Measurements from ENCODE around the gene C12orf75. TPM values are rescaled to one million over a fixed set of nuclear protein-coding genes. Genes with fewer than 3 reads are reported as not detected.

Gene C12orf75
- total and polyA plus RNA-seq, 2 of the 13 experiments (the other 11 are each of a cell fraction or from before 2014, with no cell fraction given): 16.1 to 19.8 TPM

DNA sequence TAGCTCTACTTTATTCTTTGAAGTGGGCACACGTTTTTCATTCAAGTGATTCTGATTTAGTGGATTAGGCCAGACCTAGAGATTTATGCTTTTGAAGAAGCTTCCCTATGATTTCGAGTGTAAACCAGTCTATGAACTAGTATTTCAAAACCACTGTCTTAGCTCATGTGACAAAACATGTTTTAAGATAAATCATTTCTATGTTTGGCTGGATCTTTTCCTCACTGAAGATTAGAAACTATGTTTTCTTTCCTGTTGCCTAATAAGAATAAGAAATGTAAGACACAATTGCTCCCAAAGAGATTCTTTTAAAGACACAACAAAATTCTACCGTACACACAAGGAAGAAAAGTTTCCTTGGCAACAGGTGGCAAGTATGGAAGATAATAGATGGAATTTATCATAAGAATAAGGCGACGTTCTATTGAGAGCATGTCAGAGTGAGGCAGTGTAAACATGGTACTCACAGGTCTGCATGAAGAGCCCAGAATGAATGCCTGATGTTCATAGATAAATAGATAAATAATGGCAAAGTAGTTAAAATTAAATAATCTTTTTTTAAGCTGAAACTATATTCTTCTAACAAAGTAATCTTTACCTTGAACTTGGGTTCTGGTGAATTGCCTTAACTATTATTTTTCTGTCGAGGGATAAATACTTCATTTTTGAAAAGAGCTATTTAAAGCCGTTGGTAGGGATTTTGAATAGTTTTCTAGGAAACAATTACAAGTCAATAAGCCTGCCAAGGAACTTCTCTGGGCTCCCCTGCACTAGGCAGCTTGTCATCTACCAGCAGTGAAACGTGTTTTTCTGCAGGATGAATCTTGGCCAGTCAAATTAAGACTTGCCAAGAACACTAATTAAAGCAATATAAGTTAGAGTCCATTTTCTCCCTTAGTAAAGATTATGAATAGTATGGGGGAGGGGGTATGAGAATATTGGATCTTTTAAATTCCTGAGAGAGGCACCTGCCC, 34.1 kb upstream of the C12orf75 start:
- Histone ChIP-seq H3K27ac (ENCODE audit: extremely low read length, insufficient read depth, low read length) (no peak overlapping the region), H3K27me3 (ENCODE audit: control insufficient read depth in 1 of 2, insufficient read depth in 2 of 2, low read length in 2 of 2) (0 out of 5 replicates have a peak, but pooled peaks cover 0 to 1% of the 10 kb centered on the region in 2 experiments), H3K36me3 (replicated peaks in 1 of 2; ENCODE audit: control insufficient read depth in 1 of 2, insufficient read depth in 2 of 2, low read length in 2 of 2) (no peaks in the 10 kb centered on the region), H4K20me1 (ENCODE audit: insufficient read depth, low read length) (no peaks in the 10 kb centered on the region), H2AFZ (ENCODE audit: low read length) (no peak overlapping the region), H3K9me3 (ENCODE audit: low read length) (no peaks in the 10 kb centered on the region; the same call in 1 of the 2 replicates), H3K4me2 (ENCODE audit: low read depth, low read length) (no peak overlapping the region), H3K9ac (ENCODE audit: insufficient read depth, low read depth, low read length) (no peak overlapping the region), H3K79me2 (ENCODE audit: insufficient read depth, low read length) (no peaks in the 10 kb centered on the region), H3K4me3 (replicated peaks in 1 of 3; ENCODE audit: insufficient read depth in 1 of 3, low read depth in 2 of 3, low read length in 3 of 3) (no peak overlapping the region), H3K4me1 (ENCODE audit: insufficient read depth, low read length) (no peaks in the 10 kb centered on the region)
- no peak for TF ChIP-seq ZNF34 (CRISPR knock-in tag; IDR thresholded peaks at IDR 0.05; ENCODE audit: borderline replicate concordance)
- TF ChIP-seq, protein P1, sequence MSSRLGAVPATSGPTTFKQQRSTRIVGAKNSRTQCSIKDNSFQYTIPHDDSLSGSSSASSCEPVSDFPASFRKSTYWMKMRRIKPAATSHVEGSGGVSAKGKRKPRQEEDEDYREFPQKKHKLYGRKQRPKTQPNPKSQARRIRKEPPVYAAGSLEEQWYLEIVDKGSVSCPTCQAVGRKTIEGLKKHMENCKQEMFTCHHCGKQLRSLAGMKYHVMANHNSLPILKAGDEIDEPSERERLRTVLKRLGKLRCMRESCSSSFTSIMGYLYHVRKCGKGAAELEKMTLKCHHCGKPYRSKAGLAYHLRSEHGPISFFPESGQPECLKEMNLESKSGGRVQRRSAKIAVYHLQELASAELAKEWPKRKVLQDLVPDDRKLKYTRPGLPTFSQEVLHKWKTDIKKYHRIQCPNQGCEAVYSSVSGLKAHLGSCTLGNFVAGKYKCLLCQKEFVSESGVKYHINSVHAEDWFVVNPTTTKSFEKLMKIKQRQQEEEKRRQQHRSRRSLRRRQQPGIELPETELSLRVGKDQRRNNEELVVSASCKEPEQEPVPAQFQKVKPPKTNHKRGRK (CRISPR knock-in tag; IDR thresholded peaks at IDR 0.05): no peak
- TF ChIP-seq, protein P2, sequence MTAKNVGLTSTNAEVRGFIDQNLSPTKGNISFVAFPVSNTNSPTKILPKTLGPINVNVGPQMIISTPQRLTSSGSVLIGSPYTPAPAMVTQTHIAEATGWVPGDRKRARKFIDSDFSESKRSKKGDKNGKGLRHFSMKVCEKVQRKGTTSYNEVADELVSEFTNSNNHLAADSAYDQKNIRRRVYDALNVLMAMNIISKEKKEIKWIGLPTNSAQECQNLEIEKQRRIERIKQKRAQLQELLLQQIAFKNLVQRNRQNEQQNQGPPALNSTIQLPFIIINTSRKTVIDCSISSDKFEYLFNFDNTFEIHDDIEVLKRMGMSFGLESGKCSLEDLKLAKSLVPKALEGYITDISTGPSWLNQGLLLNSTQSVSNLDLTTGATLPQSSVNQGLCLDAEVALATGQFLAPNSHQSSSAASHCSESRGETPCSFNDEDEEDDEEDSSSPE (CRISPR knock-in tag; IDR thresholded peaks at IDR 0.05): no peak
- TF ChIP-seq, protein P3, sequence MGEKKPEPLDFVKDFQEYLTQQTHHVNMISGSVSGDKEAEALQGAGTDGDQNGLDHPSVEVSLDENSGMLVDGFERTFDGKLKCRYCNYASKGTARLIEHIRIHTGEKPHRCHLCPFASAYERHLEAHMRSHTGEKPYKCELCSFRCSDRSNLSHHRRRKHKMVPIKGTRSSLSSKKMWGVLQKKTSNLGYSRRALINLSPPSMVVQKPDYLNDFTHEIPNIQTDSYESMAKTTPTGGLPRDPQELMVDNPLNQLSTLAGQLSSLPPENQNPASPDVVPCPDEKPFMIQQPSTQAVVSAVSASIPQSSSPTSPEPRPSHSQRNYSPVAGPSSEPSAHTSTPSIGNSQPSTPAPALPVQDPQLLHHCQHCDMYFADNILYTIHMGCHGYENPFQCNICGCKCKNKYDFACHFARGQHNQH (CRISPR knock-in tag; IDR thresholded peaks at IDR 0.05): no peak
- TF ChIP-seq CEBPG (CRISPR knock-in tag; IDR thresholded peaks at IDR 0.05): no peak
- TF ChIP-seq, protein P4, sequence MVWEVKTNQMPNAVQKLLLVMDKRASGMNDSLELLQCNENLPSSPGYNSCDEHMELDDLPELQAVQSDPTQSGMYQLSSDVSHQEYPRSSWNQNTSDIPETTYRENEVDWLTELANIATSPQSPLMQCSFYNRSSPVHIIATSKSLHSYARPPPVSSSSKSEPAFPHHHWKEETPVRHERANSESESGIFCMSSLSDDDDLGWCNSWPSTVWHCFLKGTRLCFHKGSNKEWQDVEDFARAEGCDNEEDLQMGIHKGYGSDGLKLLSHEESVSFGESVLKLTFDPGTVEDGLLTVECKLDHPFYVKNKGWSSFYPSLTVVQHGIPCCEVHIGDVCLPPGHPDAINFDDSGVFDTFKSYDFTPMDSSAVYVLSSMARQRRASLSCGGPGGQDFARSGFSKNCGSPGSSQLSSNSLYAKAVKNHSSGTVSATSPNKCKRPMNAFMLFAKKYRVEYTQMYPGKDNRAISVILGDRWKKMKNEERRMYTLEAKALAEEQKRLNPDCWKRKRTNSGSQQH (CRISPR knock-in tag; IDR thresholded peaks at IDR 0.05; ENCODE audit: low read depth): no peak
- no peak for TF ChIP-seq MTF1 (CRISPR knock-in tag; IDR thresholded peaks at IDR 0.05)
- TF ChIP-seq, protein P5, sequence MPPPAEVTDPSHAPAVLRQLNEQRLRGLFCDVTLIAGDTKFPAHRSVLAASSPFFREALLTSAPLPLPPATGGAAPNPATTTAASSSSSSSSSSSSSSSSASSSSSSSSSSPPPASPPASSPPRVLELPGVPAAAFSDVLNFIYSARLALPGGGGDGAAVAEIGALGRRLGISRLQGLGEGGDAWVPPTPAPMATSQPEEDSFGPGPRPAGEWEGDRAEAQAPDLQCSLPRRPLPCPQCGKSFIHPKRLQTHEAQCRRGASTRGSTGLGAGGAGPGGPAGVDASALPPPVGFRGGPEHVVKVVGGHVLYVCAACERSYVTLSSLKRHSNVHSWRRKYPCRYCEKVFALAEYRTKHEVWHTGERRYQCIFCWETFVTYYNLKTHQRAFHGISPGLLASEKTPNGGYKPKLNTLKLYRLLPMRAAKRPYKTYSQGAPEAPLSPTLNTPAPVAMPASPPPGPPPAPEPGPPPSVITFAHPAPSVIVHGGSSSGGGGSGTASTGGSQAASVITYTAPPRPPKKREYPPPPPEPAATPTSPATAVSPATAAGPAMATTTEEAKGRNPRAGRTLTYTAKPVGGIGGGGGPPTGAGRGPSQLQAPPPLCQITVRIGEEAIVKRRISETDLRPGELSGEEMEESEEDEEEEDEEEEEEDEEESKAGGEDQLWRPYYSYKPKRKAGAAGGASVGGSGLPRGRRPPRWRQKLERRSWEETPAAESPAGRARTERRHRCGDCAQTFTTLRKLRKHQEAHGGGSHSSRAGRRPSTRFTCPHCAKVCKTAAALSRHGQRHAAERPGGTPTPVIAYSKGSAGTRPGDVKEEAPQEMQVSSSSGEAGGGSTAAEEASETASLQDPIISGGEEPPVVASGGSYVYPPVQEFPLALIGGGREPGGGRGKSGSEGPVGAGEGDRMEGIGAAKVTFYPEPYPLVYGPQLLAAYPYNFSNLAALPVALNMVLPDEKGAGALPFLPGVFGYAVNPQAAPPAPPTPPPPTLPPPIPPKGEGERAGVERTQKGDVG (CRISPR knock-in tag; IDR thresholded peaks at IDR 0.05; ENCODE audit: borderline replicate concordance): no peak
- TF ChIP-seq FOXK2 (IDR thresholded peaks at IDR 0.05): no peak
- DNase-seq (ENCODE audit: low spot score): no peak
- no TSS peak for BruUV-seq (replicated peaks)
- no peak for FAIRE-seq
- WGBS (ENCODE audit: low lambda C conversion rate): 25% methylated on average over 8 of the region's 8 CpGs
- intact Hi-C loops (cut with micrococcal nuclease; ENCODE audit: unreplicated experiment) (no loop called here), in situ Hi-C loops (cut with HindIII; ENCODE audit: extremely low pct_ligation_motif_present, low pct_unique_long_range_greater_than_20kb) (no loop called here)
- CTCF ChIA-PET (ENCODE audit: low intra/inter-chr PET ratio, low total read pairs): no interaction called here
- POLR2A ChIA-PET: interaction anchor here (1.3 kb wide), 1 partner anchor 22 kb away, joined by 3 read pairs; no protein-coding TSS in a partner anchor
- ATAC-seq: no peak

Measured in HepG2 (cell line).